Measurements from ENCODE around the gene PXYLP1.

Gene PXYLP1

GRCh38 chr3:141275511-141275910 lies 43.9 kb downstream of the PXYLP1 start:
- no peak for TF ChIP-seq CTCF (IDR thresholded peaks at IDR 0.05)

- peak; percentile 50; the same call in 1 of the 2 replicates for TF ChIP-seq CTCF (IDR thresholded peaks at IDR 0.05)
These were observed 44.3 kb downstream of the PXYLP1 start for GRCh38 chr3:141275973-141276372.

- no peak for TF ChIP-seq CTCF (IDR thresholded peaks at IDR 0.05)
These were observed 44.8 kb downstream of the PXYLP1 start for GRCh38 chr3:141276398-141276797.

DNA sequence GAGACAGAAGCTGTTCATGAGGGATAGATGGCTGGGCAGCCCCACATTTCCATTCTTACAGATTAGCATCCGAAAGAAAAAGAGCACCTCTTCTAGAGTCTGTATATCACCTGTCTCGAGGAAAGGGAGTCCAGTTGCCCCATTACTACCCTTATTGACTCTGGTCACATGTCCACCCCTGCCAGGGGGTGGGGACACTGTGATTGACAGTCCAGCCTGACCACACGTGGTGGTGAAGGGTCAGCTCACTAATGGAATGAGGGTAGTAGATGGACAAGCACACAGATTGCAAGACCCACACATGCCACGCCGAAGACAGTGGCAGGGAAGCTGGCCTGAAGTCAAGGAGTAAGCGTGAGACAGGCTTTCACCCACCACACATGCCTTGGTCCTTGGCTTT lies 45.8 kb downstream of the PXYLP1 start:
- no peak for TF ChIP-seq CTCF (IDR thresholded peaks at IDR 0.05)

GRCh38 chr3:141278196-141279076 lies 46.8 kb downstream of the PXYLP1 start:
- TF ChIP-seq CTCF (IDR thresholded peaks at IDR 0.05), result no peak

- TF ChIP-seq CTCF (IDR thresholded peaks at IDR 0.05), result peak; percentile 60
These were observed 47.7 kb downstream of the PXYLP1 start for GRCh38 chr3:141279077-141279967.

- TF ChIP-seq CTCF (IDR thresholded peaks at IDR 0.05), result no peak
These were observed 48.5 kb downstream of the PXYLP1 start for GRCh38 chr3:141280086-141280485.
